Ovary (tissue), 3 donors: ENCODE data around the gene PSMC1.

Experiments used
- CTCF ChIP-seq, 3 donors: fragments of 450-650 bp in 2 of 3; fragments of 200-600 bp in 1 of 3; IDR thresholded peaks; one replicate each; pipeline versions ENCODE4 v1.5.1 to v1.8.0; 2016 to 2022; ENCODE audit warnings: antibody characterized with exemption in 3 of 3, mild to moderate bottlenecking in 1 of 3
- POLR2A ChIP-seq: fragments of 450-650 bp; IDR thresholded peaks from one replicate; pipeline ENCODE4 v1.6.1; 2017; ENCODE audit warnings: antibody characterized with exemption, mild to moderate bottlenecking, moderate library complexity
- donor health status: DM: no; HTN: no; CAD: no.

- TF ChIP-seq POLR2A = no peak
- TF ChIP-seq CTCF (IDR thresholded peaks at IDR 0.05) = no peak
These were observed 482 bp upstream of the PSMC1 start for GRCh38 chr14:90255871-90256270.
